DMS79 treated with DMSO at 0.1 percent for 48 hours (cell line): ENCODE data around the gene MRPL4.
"Not testable (repeated sequence)": the region's sequence is repeated elsewhere in the genome, so short reads cannot be mapped to it uniquely, and the experiment has no call there.

Experiments
- DNase-seq: peaks from one replicate; lab custom pipeline; 2025; lab: John Stamatoyannopoulos, UW

The MRPL4 gene

GRCh38 chr19:10260141-10260584 lies 8.1 kb downstream of the MRPL4 start:
- DNase-seq = no peak

- DNase-seq = no peak
Observed at GRCh38 chr19:10262771-10263170, 10.8 kb downstream of the MRPL4 start.

- no peak for DNase-seq
Observed at GRCh38 chr19:10266706-10267105, 14.7 kb downstream of the MRPL4 start.

- DNase-seq = no peak
Observed at GRCh38 chr19:10268071-10268470, 16.1 kb downstream of the MRPL4 start.

- peak; percentile 42 for DNase-seq
Observed at GRCh38 chr19:10269333-10270179, 17.5 kb downstream of the MRPL4 start.

GRCh38 chr19:10270180-10270615 lies 18.2 kb downstream of the MRPL4 start:
- no peak for DNase-seq

- DNase-seq = peak; percentile 50
Observed at GRCh38 chr19:10270616-10271394, 18.8 kb downstream of the MRPL4 start, which contains the start of gene ICAM1. TSS of gene ICAM1 (plus strand) at chr19:10271120. CDS start at chr19:10271160, 40 bp downstream.

GRCh38 chr19:10271543-10272086 lies 19.6 kb downstream of the MRPL4 start:
- DNase-seq = no peak

GRCh38 chr19:10274589-10274988 lies 22.6 kb downstream of the MRPL4 start:
- no peak for DNase-seq

- DNase-seq = no peak
Observed at GRCh38 chr19:10277795-10278589, 26.0 kb downstream of the MRPL4 start.

- no peak for DNase-seq
Observed at GRCh38 chr19:10278935-10279334, 26.9 kb downstream of the MRPL4 start.

- DNase-seq = no peak
Observed at GRCh38 chr19:10279737-10280442, 27.9 kb downstream of the MRPL4 start.

GRCh38 chr19:10282043-10282442 lies 30.0 kb downstream of the MRPL4 start:
- not testable (repeated sequence) for DNase-seq

GRCh38 chr19:10283301-10284064 lies 31.5 kb downstream of the MRPL4 start:
- no peak for DNase-seq

- no peak for DNase-seq
Observed at GRCh38 chr19:10284065-10284959, 32.3 kb downstream of the MRPL4 start.

- DNase-seq = no peak
Observed at GRCh38 chr19:10284960-10285278, 32.9 kb downstream of the MRPL4 start.

- DNase-seq = no peak
Observed at GRCh38 chr19:10285393-10285792, 33.4 kb downstream of the MRPL4 start.

- no peak for DNase-seq
Observed at GRCh38 chr19:10286803-10287737, 35.1 kb downstream of the MRPL4 start, which contains the start of gene ICAM4. TSS of gene ICAM4 (plus strand) at chr19:10286955. CDS start at chr19:10287013, 58 bp downstream.
